B cell (primary cell): ENCODE data around the gene STK38L. TPM values are rescaled to one million over a fixed set of nuclear protein-coding genes. Genes with fewer than 3 reads are reported as not detected.

ENCODE experiments used
- ATAC-seq: fragments of 200-7000 bp; cut with Tn5 transposase; one replicate; pipeline ENCODE4 v1.10.0; 2021; ENCODE audit warnings: low read depth, mild to moderate bottlenecking, moderate number of reproducible peaks, moderate library complexity
- CTCF ChIA-PET: fragments of 350-600 bp; sonication (Branson Sonifier 250); formaldehyde crosslinking; loops from one replicate; lab custom pipeline; 2021; ENCODE audit warnings: antibody characterized with exemption, inconsistent platforms; lab: Charles Lee
- POLR2A ChIA-PET: fragments of 350-600 bp; sonication (Branson Sonifier 250); formaldehyde crosslinking; loops from one replicate; lab custom pipeline; 2021; ENCODE audit warnings: antibody characterized with exemption; lab: Charles Lee
- DNase-seq: peaks from one replicate; pipeline ENCODE4 v3.0.0; 2013
- H2AFZ ChIP-seq: 2 replicates; pipeline ENCODE4 v1.6.1; 2012; ENCODE audit warnings: mild to moderate bottlenecking, low read depth, low read length; ENCODE audit not compliant: insufficient read depth, poor library complexity, severe bottlenecking
- H3K27ac ChIP-seq, 2 donors: 1 replicate in 1 of 2; 2 replicates in 1 of 2; pipeline ENCODE4 v1.5.1; 2012 to 2013; ENCODE audit warnings: low read length in 2 of 2, mild to moderate bottlenecking in 2 of 2, moderate library complexity in 1 of 2
- H3K27me3 ChIP-seq, 4 experiments: fragments of 200-600 bp in 1 of 4; sonication (generic) in 1 of 4; replicated peaks in 1 of 4; 1 replicate in 2 of 4; 2 replicates in 2 of 4; pipeline versions ENCODE4 v1.6.1 to v1.7.0; 2013 to 2016; ENCODE audit warnings: low read length in 3 of 4, mild to moderate bottlenecking in 2 of 4, mixed read lengths in 1 of 4, moderate library complexity in 1 of 4; ENCODE audit not compliant: insufficient read depth in 4 of 4, control insufficient read depth in 3 of 4; ENCODE audit errors: control extremely low read depth in 1 of 4
- H3K36me3 ChIP-seq, 2 experiments: replicated peaks in 1 of 2; 1 replicate in 1 of 2; 2 replicates in 1 of 2; pipeline versions ENCODE4 v1.6.1 to v1.7.1; 2013; ENCODE audit warnings: low read length in 1 of 2; ENCODE audit not compliant: insufficient read depth in 2 of 2, control insufficient read depth in 1 of 2; ENCODE audit errors: control extremely low read depth in 1 of 2, extremely low read depth in 1 of 2
- H3K4me1 ChIP-seq, 2 donors: fragments of 200-600 bp in 1 of 2; sonication (generic) in 1 of 2; 1 replicate in 1 of 2; 2 replicates in 1 of 2; pipeline versions ENCODE4 v1.5.1 to v1.6.1; 2013 to 2017; ENCODE audit warnings: low read length in 2 of 2; ENCODE audit not compliant: control insufficient read depth in 2 of 2, insufficient read depth in 2 of 2
- H3K4me2 ChIP-seq: replicated peaks from 2 replicates; pipeline ENCODE3; 2012; ENCODE audit warnings: mild to moderate bottlenecking, low read depth, low read length; ENCODE audit not compliant: poor library complexity, severe bottlenecking
- H3K4me3 ChIP-seq, 5 experiments: fragments of 200-600 bp in 1 of 5; sonication (generic) in 1 of 5; 1 replicate in 3 of 5; 2 replicates in 2 of 5; pipeline versions ENCODE4 v1.5.1 to v1.7.0; 2011 to 2016; ENCODE audit warnings: low read length in 4 of 5, mild to moderate bottlenecking in 4 of 5, low read depth in 2 of 5, control low read depth in 1 of 5, moderate library complexity in 1 of 5; ENCODE audit not compliant: insufficient read depth in 1 of 5; ENCODE audit errors: control extremely low read depth in 1 of 5, extremely low read depth in 1 of 5
- H3K79me2 ChIP-seq: fragments of 200-600 bp; sonication (generic); one replicate; pipeline ENCODE4 v1.6.0; 2016; ENCODE audit warnings: low read length; ENCODE audit not compliant: control insufficient read depth, insufficient read depth
- H3K9ac ChIP-seq: fragments of 200-600 bp; sonication (generic); 2 replicates; pipeline ENCODE4 v1.6.1; 2017; ENCODE audit warnings: mild to moderate bottlenecking, low read length, moderate library complexity
- H3K9me3 ChIP-seq, 3 donors: one replicate each; pipeline versions ENCODE4 v1.6.1 to v1.7.1; 2013; ENCODE audit warnings: low read length in 2 of 3; ENCODE audit not compliant: control insufficient read depth in 2 of 3, insufficient read depth in 1 of 3; ENCODE audit errors: control extremely low read depth in 1 of 3
- H4K20me1 ChIP-seq: 2 replicates; pipeline ENCODE4 v1.6.0; 2012; ENCODE audit warnings: mild to moderate bottlenecking, low read length; ENCODE audit not compliant: insufficient read depth, control insufficient read depth, poor library complexity, severe bottlenecking
- H3K27ac Mint-ChIP-seq: one replicate; pipeline ENCODE4 v1.8.0; 2021; ENCODE audit warnings: mixed read lengths
- H3K27me3 Mint-ChIP-seq: one replicate; pipeline ENCODE4 v1.8.0; 2021; ENCODE audit warnings: mixed read lengths
- H3K4me1 Mint-ChIP-seq: one replicate; pipeline ENCODE4 v1.8.0; 2021; ENCODE audit warnings: mixed read lengths
- H3K4me3 Mint-ChIP-seq: one replicate; pipeline ENCODE4 v1.8.0; 2021; ENCODE audit warnings: mixed read lengths
- H3K9me3 Mint-ChIP-seq: one replicate; pipeline ENCODE4 v1.8.0; 2022; ENCODE audit warnings: mixed read lengths; ENCODE audit not compliant: insufficient read depth
- CTCF ChIP-seq: fragments of 200-600 bp; IDR thresholded peaks from one replicate; pipeline ENCODE4 v1.8.0; 2022; ENCODE audit warnings: antibody characterized with exemption, mild to moderate bottlenecking
- EZH2 ChIP-seq: IDR thresholded peaks from 2 replicates; pipeline ENCODE4 v1.6.1; 2012; ENCODE audit warnings: borderline replicate concordance, low read depth, mild to moderate bottlenecking, moderate library complexity, low read length; ENCODE audit not compliant: insufficient read depth, poor library complexity, severe bottlenecking
- WGBS: methylation state at CpG from one replicate; pipeline ENCODE4 v1.1.5; 2013; ENCODE audit warnings: missing lambda C conversion rate; ENCODE audit not compliant: insufficient coverage; 5-methylcytosine and 5-hydroxymethylcytosine counted together
- intact Hi-C: fragments of 100-400 bp; cut with micrococcal nuclease; formaldehyde crosslinking; loops from one replicate; pipeline ENCODE4 v1.10.0; 2022
- polyA plus RNA-seq: library from polyadenylated mRNA; depleted of rRNA; stranded (reverse); fragments of >200 nt; gene quantifications from 2 replicates; pipeline ENCODE4 v1.2.3, GENCODE V29; 2012
- total RNA-seq, 2 donors: library from RNA; stranded (reverse); fragments of 120-200 nt in 1 of 2; gene quantifications; 1 replicate in 1 of 2; 2 replicates in 1 of 2; pipeline versions ENCODE4 v1.2.3 to v1.2.4, GENCODE V29; 2013 to 2022

The STK38L gene
- total and polyA plus RNA-seq, 2 donors (not counting 1 experiment from before 2014, with no cell fraction given), result 5.5 to 21.2 TPM

- Mint-ChIP-seq H3K9me3 (no peaks in the 10 kb centered on the region), H3K4me1 (peaks cover 19% of the 10 kb centered on the region), H3K4me3 (no peak overlapping the region), H3K27ac (no peak overlapping the region), H3K27me3 (no peaks in the 10 kb centered on the region)
- WGBS, result 91% methylated on average over 3 of the region's 3 CpGs
- Histone ChIP-seq H3K4me1 (peaks cover 0 to 1% of the 10 kb centered on the region in 2 donors), H3K27me3 (no peaks in the 10 kb centered on the region), H3K27ac (no peak overlapping the region), H3K9me3 (peaks cover 0 to under 1% (median 0%) of the 10 kb centered on the region in 3 donors), H4K20me1 (peaks cover 3% of the 10 kb centered on the region), H3K79me2 (peaks cover 54% of the 10 kb centered on the region), H3K4me3 (no peak overlapping the region), H3K9ac (no peak overlapping the region), H3K36me3 (no peaks in the 10 kb centered on the region), H2AFZ (no peak overlapping the region), H3K4me2 (no peak overlapping the region)
- ChIA-PET CTCF (interaction anchor here (0.6 kb wide), 1 partner anchor 232 kb away, joined by 5 read pairs; no protein-coding TSS in a partner anchor), POLR2A (no interaction called here)
- intact Hi-C loops, result no loop called here
- no peak for DNase-seq
- TF ChIP-seq CTCF (no peak), EZH2 (no peak)
- no peak for ATAC-seq
These were observed 11.7 kb downstream of the STK38L start for GRCh38 chr12:27255806-27256205.

- POLR2A ChIA-PET, result no interaction called here
- intact Hi-C loops, result no loop called here
- H3K36me3 ChIP-seq, result no peaks in the 10 kb centered on the region
- ATAC-seq (no peak), DNase-seq (no peak)
- peaks cover 45% of the 10 kb centered on the region for H3K79me2 ChIP-seq
- no peak overlapping the region for H2AFZ ChIP-seq
- no peak overlapping the region for H3K4me2 ChIP-seq
- 100% methylated on average over 2 of the region's 2 CpGs for WGBS
- no peak overlapping the region for H3K4me3 ChIP-seq
- no peaks in the 10 kb centered on the region for H3K9me3 Mint-ChIP-seq
- CTCF ChIA-PET, result no interaction called here
- no peaks in the 10 kb centered on the region for H3K27me3 ChIP-seq
- no peak overlapping the region for H3K4me3 Mint-ChIP-seq
- no peaks in the 10 kb centered on the region for H3K9me3 ChIP-seq
- H3K4me1 ChIP-seq, result no peaks in the 10 kb centered on the region
- H3K9ac ChIP-seq, result no peak overlapping the region
- H3K27ac Mint-ChIP-seq, result no peak overlapping the region
- H3K27ac ChIP-seq, result no peak overlapping the region
- TF ChIP-seq EZH2 (no peak), CTCF (no peak)
- peaks cover 3% of the 10 kb centered on the region for H4K20me1 ChIP-seq
- no peaks in the 10 kb centered on the region for H3K27me3 Mint-ChIP-seq
- H3K4me1 Mint-ChIP-seq, result peaks cover 21% of the 10 kb centered on the region
These were observed 13.2 kb downstream of the STK38L start for GRCh38 chr12:27257104-27257843.
